GM12878 (cell line): ENCODE measurements around the gene PAPPA. TPM values are rescaled to one million over a fixed set of nuclear protein-coding genes. Genes with fewer than 3 reads are reported as not detected.

Experiments used
- ATAC-seq: fragments of 200-7000 bp; cut with Tn5 transposase; 3 replicates; pipeline ENCODE4 v1.9.1; 2020; ENCODE audit warnings: mild to moderate bottlenecking, moderate library complexity
- BruUV-seq: library from RNA; stranded (reverse); fragments of 400-500 nt; replicated peaks from 2 replicates; lab custom pipeline; 2021; lab: Mats Ljungman, UMichigan
- CTCF ChIA-PET: fragments of 300-600 bp; sonication (Branson Sonifier 250); formaldehyde crosslinking; extraction: SDS; loops from one replicate; lab custom pipeline; 2021; ENCODE audit warnings: inconsistent platforms; lab: Yijun Ruan, JAX
- POLR2A ChIA-PET: fragments of 350-600 bp; formaldehyde crosslinking; extraction: SDS; loops from one replicate; lab custom pipeline; 2021; ENCODE audit warnings: inconsistent platforms; lab: Charles Lee
- RAD21 ChIA-PET: fragments of 300-600 bp; sonication (Branson Sonifier 250); formaldehyde crosslinking; loops from one replicate; lab custom pipeline; 2023; ENCODE audit warnings: antibody characterized with exemption; ENCODE audit not compliant: unreplicated experiment; lab: Charles Lee
- SMC1A ChIA-PET: fragments of 300-600 bp; sonication (Branson Sonifier 250); formaldehyde crosslinking; loops from one replicate; lab custom pipeline; 2023; ENCODE audit not compliant: unreplicated experiment, uncharacterized antibody; lab: Charles Lee
- DNase-seq: peaks from one replicate; pipeline ENCODE4 v3.0.0-alpha.2; 2011; ENCODE audit warnings: low read depth, low spot score
- FAIRE-seq: peaks from 3 replicates; lab custom pipeline; 2011; peaks lifted over from hg19 to GRCh38; lab: Jason Lieb, UNC
- H2AFZ ChIP-seq: 2 replicates; pipeline ENCODE4 v1.6.0; 2011; ENCODE audit warnings: low read depth, low read length, control low read depth; ENCODE audit not compliant: control insufficient read depth
- H3K27ac ChIP-seq: 2 replicates; pipeline ENCODE4 v1.5.1; 2011; ENCODE audit warnings: control low read depth; ENCODE audit not compliant: control insufficient read depth, insufficient read depth
- H3K27me3 ChIP-seq, 2 experiments: replicated peaks in 1 of 2; 2 replicates each; pipeline versions ENCODE4 v1.6.0 to v1.6.1; 2011; ENCODE audit warnings: low read length in 1 of 2; ENCODE audit not compliant: control insufficient read depth in 2 of 2, insufficient read depth in 2 of 2
- H3K36me3 ChIP-seq, 2 experiments: 2 replicates each; pipeline ENCODE4 v1.5.1; 2011; ENCODE audit warnings: low read length in 1 of 2; ENCODE audit not compliant: control insufficient read depth in 2 of 2, insufficient read depth in 2 of 2
- H3K4me1 ChIP-seq: 2 replicates; pipeline ENCODE4 v1.6.1; 2011; ENCODE audit warnings: mild to moderate bottlenecking, low read length, moderate library complexity, mixed read lengths; ENCODE audit not compliant: control insufficient read depth, insufficient read depth
- H3K4me2 ChIP-seq: 2 replicates; pipeline ENCODE4 v1.6.0; 2011; ENCODE audit warnings: control low read depth; ENCODE audit not compliant: control insufficient read depth, insufficient read depth
- H3K4me3 ChIP-seq: fragments of 200-600 bp; sonication (generic); 2 replicates; pipeline ENCODE4 v1.5.1; 2016
- H3K79me2 ChIP-seq: 2 replicates; pipeline ENCODE4 v1.6.0; 2011; ENCODE audit warnings: low read length; ENCODE audit not compliant: control insufficient read depth, insufficient read depth
- H3K9ac ChIP-seq: 2 replicates; pipeline ENCODE4 v1.8.0; 2011; ENCODE audit warnings: low read length, control low read depth, mixed read lengths; ENCODE audit not compliant: control insufficient read depth, insufficient read depth
- H3K9me3 ChIP-seq: replicated peaks from 3 replicates; pipeline ENCODE4 v1.5.1; 2011; ENCODE audit warnings: mild to moderate bottlenecking, low read length; ENCODE audit not compliant: control insufficient read depth, insufficient read depth
- H4K20me1 ChIP-seq: 2 replicates; pipeline ENCODE4 v1.6.0; 2011; ENCODE audit not compliant: control insufficient read depth, insufficient read depth
- RAD21 ChIP-seq: IDR thresholded peaks from 2 replicates; pipeline ENCODE4 v1.6.1; 2011; ENCODE audit warnings: mild to moderate bottlenecking, low read depth, low read length, moderate library complexity; ENCODE audit not compliant: insufficient read depth
- RBBP5 ChIP-seq: fragments of 200-600 bp; sonication (generic); conservative IDR thresholded peaks from 2 replicates; pipeline ENCODE4 v1.6.1; 2016
- SMAD5 ChIP-seq: IDR thresholded peaks from 2 replicates; pipeline ENCODE4 v1.6.1; 2016; ENCODE audit warnings: antibody characterized with exemption, low read depth
- SMC3 ChIP-seq: IDR thresholded peaks from 2 replicates; pipeline ENCODE4 v1.6.1; 2011; ENCODE audit warnings: low read length, improper control_type of control experiment, borderline replicate concordance
- SUZ12 ChIP-seq: fragments of 200-600 bp; sonication (generic); IDR thresholded peaks from one replicate; pipeline ENCODE4 v1.6.1; 2018; ENCODE audit warnings: antibody characterized with exemption, mild to moderate bottlenecking; ENCODE audit not compliant: unreplicated experiment
- TBL1XR1 ChIP-seq: IDR thresholded peaks from 2 replicates; pipeline ENCODE4 v1.6.1; 2012; ENCODE audit warnings: low read depth, low read length, improper control_type of control experiment
- WGBS: methylation state at CpG from one replicate; pipeline ENCODE4 v1.1.6; 2016; ENCODE audit warnings: low lambda C conversion rate; ENCODE audit not compliant: insufficient replicate concordance, insufficient coverage; ENCODE audit errors: missing lambda C conversion rate; 5-methylcytosine and 5-hydroxymethylcytosine counted together
- in situ Hi-C: fragments of 300-500 bp; cut with MboI; formaldehyde crosslinking; loops from 9 replicates; pipeline ENCODE4 v1.14.3; 2018; ENCODE audit warnings: mixed read lengths
- intact Hi-C: fragments of 100-400 bp; cut with micrococcal nuclease; formaldehyde crosslinking; loops from one replicate; pipeline ENCODE4 v1.14.2; 2022; ENCODE audit not compliant: unreplicated experiment
- polyA plus RNA-seq, 11 experiments: library from polyadenylated mRNA; depleted of rRNA in 4 of 11; unstranded in 6 of 11; stranded (reverse) in 5 of 11; fragments of >200 nt; fragmentation: Nextera tagmentation in 4 of 11; fragmentation: Illumina TruSeq in 1 of 11; extraction: Ambion mirVana in 4 of 11; extraction: Trizol in 1 of 11; gene quantifications; 1 replicate in 1 of 11; 2 replicates in 10 of 11; pipeline versions ENCODE4 v1.2.1 to v1.2.3, GENCODE V29; 2011 to 2016; ENCODE audit warnings: inconsistent platforms in 2 of 11, missing spikeins in 2 of 11, low read depth in 1 of 11
- total RNA-seq, 4 experiments: library from RNA; depleted of rRNA in 3 of 4; stranded (reverse); fragments of >200 nt in 3 of 4; fragmentation: Illumina TruSeq in 1 of 4; extraction: Trizol in 1 of 4; gene quantifications; 2 replicates each; pipeline versions ENCODE4 v1.2.1 to v1.2.3, GENCODE V29; 2013 to 2021
- TF ChIP-seq, protein P1 (sequence below), 3 experiments: IDR thresholded peaks in 2 of 3; conservative IDR thresholded peaks in 1 of 3; 2 replicates each; pipeline ENCODE4 v1.5.1; 2011; ENCODE audit warnings: low read depth in 3 of 3, low read length in 3 of 3, mild to moderate bottlenecking in 3 of 3, control low read depth in 2 of 3, moderate library complexity in 2 of 3, inconsistent platforms in 1 of 3, mixed read lengths in 1 of 3; ENCODE audit not compliant: control insufficient read depth in 2 of 3, insufficient read depth in 1 of 3; ENCODE audit errors: extremely low read depth in 1 of 3

PAPPA gene
- total and polyA plus RNA-seq, 10 of the 15 experiments (the other 5 are each of a cell fraction or from before 2014, with no cell fraction given) = under 0.01 to 0.19 (median 0.02) TPM; not detected in 4

DNA sequence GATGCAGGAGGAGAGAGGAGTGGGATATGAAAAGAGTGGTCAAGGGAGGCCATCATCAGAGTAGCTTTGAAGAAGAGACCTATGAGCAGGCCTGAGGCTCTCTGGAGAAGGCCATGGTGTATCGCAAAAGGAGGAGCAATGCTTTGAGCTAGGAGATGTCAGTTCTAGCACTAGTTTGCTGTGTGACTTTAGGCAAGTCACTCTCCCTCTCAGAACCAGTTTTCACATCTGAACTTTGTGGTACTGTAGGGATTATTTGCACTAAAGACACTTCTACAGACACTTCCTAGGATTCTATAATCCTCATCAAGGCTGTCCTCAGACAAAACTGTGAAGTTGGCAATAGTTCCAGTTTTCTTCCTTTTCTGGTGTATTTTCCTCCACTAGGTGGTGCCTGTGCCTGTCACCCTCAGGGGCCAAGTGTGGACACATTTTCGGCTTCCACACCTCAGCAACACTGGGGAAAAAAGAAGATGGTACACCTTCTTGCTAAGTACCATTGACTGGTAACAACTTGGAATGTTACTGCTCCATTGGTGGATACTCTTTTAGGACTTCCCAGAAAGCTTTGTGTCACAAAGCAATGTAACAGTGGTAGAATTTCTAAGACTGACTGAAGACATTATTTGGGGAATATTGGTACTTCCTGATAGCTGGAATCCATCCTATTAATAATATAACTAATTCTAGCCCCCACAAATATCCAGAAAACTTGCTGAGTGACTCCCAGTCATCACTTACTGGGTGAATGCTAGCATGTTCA, 9.9 kb downstream of the PAPPA start:
- POLR2A ChIA-PET = interaction anchor here (0.6 kb wide), 1 partner anchor 10 kb away, joined by 4 read pairs; the partner anchor contains the start of gene PAPPA
- intact Hi-C loops (loop anchor here (1.0 to 10.0 kb wide), 4 partner anchors 331 to 571 kb away; no protein-coding TSS in a partner anchor), in situ Hi-C loops (loop anchor here (5.0 to 10.0 kb wide), 2 partner anchors 409 to 569 kb away; no protein-coding TSS in a partner anchor)
- no peaks in the 10 kb centered on the region for H3K4me1 ChIP-seq
- no peaks in the 10 kb centered on the region for H3K79me2 ChIP-seq
- H3K4me2 ChIP-seq = no peak overlapping the region
- DNase-seq (no peak), FAIRE-seq (no peak), ATAC-seq (peak; percentile 54)
- H3K27me3 ChIP-seq = no peaks in the 10 kb centered on the region
- H3K9me3 ChIP-seq = no peaks in the 10 kb centered on the region
- no peaks in the 10 kb centered on the region for H4K20me1 ChIP-seq
- CTCF ChIA-PET = interaction anchor here (0.6 to 2.8 kb wide), 7 partner anchors 11 to 571 kb away, joined by 3 to 12 read pairs (median 4); no protein-coding TSS in a partner anchor
- H3K36me3 ChIP-seq = no peaks in the 10 kb centered on the region
- TF ChIP-seq SMC3 = peak; percentile 38; the same call in 1 of the 2 replicates
- TF ChIP-seq SUZ12 = no peak
- TF ChIP-seq RBBP5 = no peak
- TF ChIP-seq RAD21 = peak; percentile 48
- TF ChIP-seq, protein P1, sequence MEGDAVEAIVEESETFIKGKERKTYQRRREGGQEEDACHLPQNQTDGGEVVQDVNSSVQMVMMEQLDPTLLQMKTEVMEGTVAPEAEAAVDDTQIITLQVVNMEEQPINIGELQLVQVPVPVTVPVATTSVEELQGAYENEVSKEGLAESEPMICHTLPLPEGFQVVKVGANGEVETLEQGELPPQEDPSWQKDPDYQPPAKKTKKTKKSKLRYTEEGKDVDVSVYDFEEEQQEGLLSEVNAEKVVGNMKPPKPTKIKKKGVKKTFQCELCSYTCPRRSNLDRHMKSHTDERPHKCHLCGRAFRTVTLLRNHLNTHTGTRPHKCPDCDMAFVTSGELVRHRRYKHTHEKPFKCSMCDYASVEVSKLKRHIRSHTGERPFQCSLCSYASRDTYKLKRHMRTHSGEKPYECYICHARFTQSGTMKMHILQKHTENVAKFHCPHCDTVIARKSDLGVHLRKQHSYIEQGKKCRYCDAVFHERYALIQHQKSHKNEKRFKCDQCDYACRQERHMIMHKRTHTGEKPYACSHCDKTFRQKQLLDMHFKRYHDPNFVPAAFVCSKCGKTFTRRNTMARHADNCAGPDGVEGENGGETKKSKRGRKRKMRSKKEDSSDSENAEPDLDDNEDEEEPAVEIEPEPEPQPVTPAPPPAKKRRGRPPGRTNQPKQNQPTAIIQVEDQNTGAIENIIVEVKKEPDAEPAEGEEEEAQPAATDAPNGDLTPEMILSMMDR (IDR thresholded peaks at IDR 0.05 in 2 of 3, conservative IDR thresholded peaks at IDR 0.05 in 1 of 3; ENCODE audit: control insufficient read depth in 2 of 3, extremely low read depth in 1 of 3, insufficient read depth in 1 of 3, low read depth in 3 of 3, low read length in 3 of 3) = peak; percentile 36 to 42 (median 41); a peak in 4 of 6 replicates
- TF ChIP-seq SMAD5 = no peak
- no peak for TF ChIP-seq TBL1XR1
- no peak overlapping the region for H3K27ac ChIP-seq
- H2AFZ ChIP-seq = no peak overlapping the region
- SMC1A ChIA-PET = interaction anchor here (1.8 kb wide), 1 partner anchor 328 kb away, joined by 4 read pairs; no protein-coding TSS in a partner anchor
- no peak overlapping the region for H3K9ac ChIP-seq
- H3K4me3 ChIP-seq = no peak overlapping the region
- RAD21 ChIA-PET = interaction anchor here (0.6 kb wide), 1 partner anchor 480 kb away, joined by 3 read pairs; no protein-coding TSS in a partner anchor
- WGBS = 50% methylated on average over 2 of the region's 2 CpGs
- no TSS peak for BruUV-seq
